H9 (cell line): ENCODE results near the gene ONECUT1. TPM values are rescaled to one million over a fixed set of nuclear protein-coding genes. Genes with fewer than 3 reads are reported as not detected.

Experiments used
- DNase-seq: peaks from one replicate; pipeline ENCODE4 v3.0.0-alpha.2; 2017
- H2AFZ ChIP-seq: one replicate; pipeline ENCODE4 v1.6.1; 2013; ENCODE audit warnings: mild to moderate bottlenecking, low read length, control low read depth, moderate library complexity
- H2AK5ac ChIP-seq: 2 replicates; pipeline ENCODE4 v1.6.1; 2013; ENCODE audit warnings: low read length, control low read depth, mixed read lengths; ENCODE audit not compliant: insufficient read length
- H2BK120ac ChIP-seq: one replicate; pipeline ENCODE4 v1.6.1; 2013; ENCODE audit warnings: low read depth, mild to moderate bottlenecking, low read length, control low read depth, inconsistent platforms; ENCODE audit not compliant: poor library complexity, severe bottlenecking
- H2BK12ac ChIP-seq: 2 replicates; pipeline ENCODE4 v1.6.1; 2013; ENCODE audit warnings: low read length, control low read depth, mixed read lengths, low read depth; ENCODE audit not compliant: insufficient read length
- H2BK15ac ChIP-seq: 2 replicates; pipeline ENCODE4 v1.6.1; 2013; ENCODE audit warnings: low read depth, low read length, control low read depth
- H2BK20ac ChIP-seq: one replicate; pipeline ENCODE4 v1.6.1; 2013; ENCODE audit warnings: low read depth, mild to moderate bottlenecking, low read length, control low read depth, inconsistent platforms; ENCODE audit not compliant: poor library complexity, severe bottlenecking
- H2BK5ac ChIP-seq: 2 replicates; pipeline ENCODE4 v1.6.1; 2013; ENCODE audit warnings: low read length, control low read depth, mixed read lengths; ENCODE audit not compliant: insufficient read length
- H3K14ac ChIP-seq: 2 replicates; pipeline ENCODE4 v1.6.1; 2013; ENCODE audit warnings: low read length, control low read depth; ENCODE audit not compliant: insufficient read depth
- H3K18ac ChIP-seq: 2 replicates; pipeline ENCODE4 v1.6.1; 2013; ENCODE audit warnings: low read depth, mild to moderate bottlenecking, mixed read lengths, low read length, control low read depth; ENCODE audit not compliant: insufficient read length
- H3K23ac ChIP-seq: 2 replicates; pipeline ENCODE4 v1.6.1; 2013; ENCODE audit warnings: low read length, control low read depth, mixed read lengths, low read depth; ENCODE audit not compliant: insufficient read length
- H3K23me2 ChIP-seq: 2 replicates; pipeline ENCODE4 v1.6.1; 2013; ENCODE audit warnings: low read depth, mild to moderate bottlenecking, mixed read lengths, low read length, control low read depth; ENCODE audit not compliant: insufficient read length, poor library complexity, severe bottlenecking
- H3K27ac ChIP-seq: 2 replicates; pipeline ENCODE4 v1.5.1; 2013; ENCODE audit warnings: low read length, control low read depth, mixed read lengths, low read depth; ENCODE audit not compliant: insufficient read length
- H3K27me3 ChIP-seq: 2 replicates; pipeline ENCODE4 v1.6.1; 2013; ENCODE audit warnings: low read length, control low read depth, inconsistent platforms; ENCODE audit not compliant: insufficient read depth
- H3K4ac ChIP-seq: 2 replicates; pipeline ENCODE4 v1.6.1; 2013; ENCODE audit warnings: low read depth, mild to moderate bottlenecking, control low read depth, inconsistent platforms, low read length, moderate library complexity
- H3K4me1 ChIP-seq: 2 replicates; pipeline ENCODE4 v1.6.1; 2013; ENCODE audit warnings: low read length, control low read depth, inconsistent platforms; ENCODE audit not compliant: insufficient read depth
- H3K4me2 ChIP-seq: 2 replicates; pipeline ENCODE4 v1.6.1; 2013; ENCODE audit warnings: low read length, control low read depth, mixed read lengths; ENCODE audit not compliant: insufficient read length, insufficient read depth
- H3K56ac ChIP-seq: 2 replicates; pipeline ENCODE4 v1.6.1; 2013; ENCODE audit warnings: low read depth, mild to moderate bottlenecking, mixed read lengths, low read length, control low read depth; ENCODE audit not compliant: insufficient read length
- H3K79me1 ChIP-seq: 2 replicates; pipeline ENCODE4 v1.6.1; 2013; ENCODE audit warnings: low read depth, mild to moderate bottlenecking, moderate library complexity, low read length, control low read depth, inconsistent platforms; ENCODE audit not compliant: insufficient read depth, poor library complexity, severe bottlenecking
- H3K79me2 ChIP-seq: 2 replicates; pipeline ENCODE4 v1.6.1; 2013; ENCODE audit warnings: low read length, control low read depth, inconsistent platforms; ENCODE audit not compliant: insufficient read depth
- H3K9ac ChIP-seq: 2 replicates; pipeline ENCODE4 v1.6.1; 2013; ENCODE audit warnings: low read length, control low read depth, mixed read lengths; ENCODE audit not compliant: insufficient read length; ENCODE audit errors: extremely low read depth
- H3K9me3 ChIP-seq: one replicate; pipeline ENCODE4 v1.6.1; 2013; ENCODE audit warnings: low read depth, low read length, inconsistent platforms; ENCODE audit not compliant: control insufficient read depth
- H3T11ph ChIP-seq: one replicate; pipeline ENCODE4 v1.6.1; 2013; ENCODE audit warnings: mild to moderate bottlenecking, low read length, control low read depth, inconsistent platforms
- H4K20me1 ChIP-seq: one replicate; pipeline ENCODE4 v1.6.1; 2013; ENCODE audit not compliant: control insufficient read depth, insufficient read length, insufficient read depth
- H4K5ac ChIP-seq: 2 replicates; pipeline ENCODE4 v1.6.1; 2013; ENCODE audit warnings: low read depth, mild to moderate bottlenecking, mixed read lengths, low read length, control low read depth; ENCODE audit not compliant: insufficient read length
- H4K8ac ChIP-seq: replicated peaks from 2 replicates; pipeline ENCODE4 v1.6.1; 2013; ENCODE audit warnings: low read length, control low read depth, mixed read lengths, low read depth; ENCODE audit not compliant: insufficient read length
- H4K91ac ChIP-seq: 2 replicates; pipeline ENCODE4 v1.6.1; 2013; ENCODE audit warnings: low read depth, mild to moderate bottlenecking, moderate library complexity, mixed read lengths, low read length, control low read depth; ENCODE audit not compliant: insufficient read length
- H3K27ac Mint-ChIP-seq, 3 experiments: 2 replicates in 2 of 3; 3 replicates in 1 of 3; pipeline ENCODE4 v1.8.0; 2020 to 2021; ENCODE audit warnings: mixed read lengths in 3 of 3, mild to moderate bottlenecking in 1 of 3, moderate library complexity in 1 of 3
- H3K27me3 Mint-ChIP-seq: 2 replicates; pipeline ENCODE4 v1.8.0; 2021; ENCODE audit warnings: low read depth, mild to moderate bottlenecking, moderate library complexity, mixed read lengths
- H3K36me3 Mint-ChIP-seq, 3 experiments: 2 replicates in 2 of 3; 3 replicates in 1 of 3; pipeline ENCODE4 v1.8.0; 2020 to 2021; ENCODE audit warnings: low read depth in 3 of 3, mixed read lengths in 3 of 3; ENCODE audit not compliant: insufficient read depth in 1 of 3
- H3K4me1 Mint-ChIP-seq, 2 experiments: 2 replicates each; pipeline ENCODE4 v1.8.0; 2020; ENCODE audit warnings: mixed read lengths in 2 of 2
- H3K4me3 Mint-ChIP-seq, 2 experiments: 2 replicates in 1 of 2; 3 replicates in 1 of 2; pipeline ENCODE4 v1.8.0; 2020 to 2021; ENCODE audit warnings: mild to moderate bottlenecking in 2 of 2, mixed read lengths in 2 of 2, moderate library complexity in 1 of 2
- H3K9me3 Mint-ChIP-seq, 2 experiments: 2 replicates in 1 of 2; 3 replicates in 1 of 2; pipeline ENCODE4 v1.8.0; 2020; ENCODE audit warnings: mild to moderate bottlenecking in 2 of 2, mixed read lengths in 2 of 2, moderate library complexity in 1 of 2
- WGBS: extraction: QIAGEN DNeasy Blood & Tissue Kit; methylation state at CpG from one replicate; pipeline ENCODE4 v1.1.7; 2013; ENCODE audit warnings: missing lambda C conversion rate, low lambda C conversion rate, mixed read lengths; ENCODE audit not compliant: insufficient read length; ENCODE audit errors: extremely low coverage; 5-methylcytosine and 5-hydroxymethylcytosine counted together
- total RNA-seq: library from RNA; stranded (reverse); gene quantifications from 2 replicates; pipeline ENCODE4 v1.2.1, GENCODE V29; 2021
- TF ChIP-seq, protein P1 (sequence below): fragments of 200-600 bp; sonication (generic); conservative IDR thresholded peaks from 3 replicates; pipeline ENCODE4 v1.8.0; 2021; ENCODE audit warnings: antibody characterized with exemption, mild to moderate bottlenecking

The ONECUT1 gene
- total RNA-seq, 1 experiment from 2014 or later, result 14.1 TPM

DNA sequence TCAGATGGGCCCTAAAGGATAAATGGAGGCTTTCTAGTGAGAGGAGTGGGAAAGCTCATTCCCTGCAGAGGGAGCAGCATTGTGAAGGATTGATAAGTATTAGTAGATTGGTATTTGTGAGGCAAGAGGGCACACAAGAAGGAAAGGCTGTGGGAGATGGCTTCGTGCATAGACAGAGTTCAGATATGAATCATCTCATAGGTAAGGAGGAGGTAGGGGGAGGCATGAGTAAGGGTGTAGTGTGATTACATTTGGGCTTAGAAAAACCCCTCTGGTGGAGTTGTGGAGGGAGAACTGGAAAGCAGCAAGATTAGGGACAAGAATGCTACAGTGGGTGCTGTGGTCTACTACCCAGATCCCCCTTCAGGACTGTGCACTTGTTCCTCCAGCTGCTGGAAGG, 29.6 kb downstream of the ONECUT1 start:
- WGBS, result no CpG with 5 or more reads among the region's 1 CpG
- Histone ChIP-seq H3K4me1 (no peaks in the 10 kb centered on the region), H3K4ac (no peak overlapping the region), H2BK5ac (no peak overlapping the region), H3T11ph (no peak overlapping the region), H3K27ac (no peak overlapping the region), H3K9me3 (no peaks in the 10 kb centered on the region), H3K79me2 (peaks cover 2% of the 10 kb centered on the region; the same call in 1 of the 2 replicates), H2AFZ (no peak overlapping the region), H2BK20ac (no peak overlapping the region), H3K9ac (no peak overlapping the region), H3K56ac (no peak overlapping the region), H3K79me1 (no peaks in the 10 kb centered on the region), H2AK5ac (no peak overlapping the region), H2BK120ac (no peak overlapping the region), H3K18ac (no peak overlapping the region), H3K23me2 (no peaks in the 10 kb centered on the region), H2BK12ac (no peak overlapping the region), H4K5ac (no peak overlapping the region), H3K27me3 (no peaks in the 10 kb centered on the region), H3K23ac (no peak overlapping the region), H3K4me2 (no peak overlapping the region), H4K20me1 (no peaks in the 10 kb centered on the region), H4K8ac (no peak overlapping the region), H3K14ac (no peak overlapping the region), H2BK15ac (no peak overlapping the region), H4K91ac (no peak overlapping the region)
- TF ChIP-seq, protein P1, sequence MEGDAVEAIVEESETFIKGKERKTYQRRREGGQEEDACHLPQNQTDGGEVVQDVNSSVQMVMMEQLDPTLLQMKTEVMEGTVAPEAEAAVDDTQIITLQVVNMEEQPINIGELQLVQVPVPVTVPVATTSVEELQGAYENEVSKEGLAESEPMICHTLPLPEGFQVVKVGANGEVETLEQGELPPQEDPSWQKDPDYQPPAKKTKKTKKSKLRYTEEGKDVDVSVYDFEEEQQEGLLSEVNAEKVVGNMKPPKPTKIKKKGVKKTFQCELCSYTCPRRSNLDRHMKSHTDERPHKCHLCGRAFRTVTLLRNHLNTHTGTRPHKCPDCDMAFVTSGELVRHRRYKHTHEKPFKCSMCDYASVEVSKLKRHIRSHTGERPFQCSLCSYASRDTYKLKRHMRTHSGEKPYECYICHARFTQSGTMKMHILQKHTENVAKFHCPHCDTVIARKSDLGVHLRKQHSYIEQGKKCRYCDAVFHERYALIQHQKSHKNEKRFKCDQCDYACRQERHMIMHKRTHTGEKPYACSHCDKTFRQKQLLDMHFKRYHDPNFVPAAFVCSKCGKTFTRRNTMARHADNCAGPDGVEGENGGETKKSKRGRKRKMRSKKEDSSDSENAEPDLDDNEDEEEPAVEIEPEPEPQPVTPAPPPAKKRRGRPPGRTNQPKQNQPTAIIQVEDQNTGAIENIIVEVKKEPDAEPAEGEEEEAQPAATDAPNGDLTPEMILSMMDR, result no peak
- Mint-ChIP-seq H3K27ac (no peak overlapping the region), H3K9me3 (no peaks in the 10 kb centered on the region), H3K27me3 (no peaks in the 10 kb centered on the region), H3K4me1 (peaks cover 0 to 2% of the 10 kb centered on the region in 2 experiments; a peak in 1 of 4 replicates), H3K36me3 (peaks cover 4 to 28% (median 5%) of the 10 kb centered on the region in 3 experiments; a peak in 5 of 7 replicates), H3K4me3 (no peak overlapping the region)
- no peak for DNase-seq
